Immature natural killer cell (primary cell): ENCODE measurements around the gene SORCS2. TPM values are rescaled to one million over a fixed set of nuclear protein-coding genes. Genes with fewer than 3 reads are reported as not detected.
"Not testable (repeated sequence)": the region's sequence is repeated elsewhere in the genome, so short reads cannot be mapped to it uniquely, and the experiment has no call there.

Experiments
- DNase-seq, 3 donors: peaks; one replicate each; pipeline ENCODE4 v3.0.0; 2022; ENCODE audit warnings: mixed read lengths in 1 of 3
- H3K27ac Mint-ChIP-seq, 6 donors: one replicate each; pipeline ENCODE4 v1.8.0; 2020; ENCODE audit warnings: mixed read lengths in 6 of 6, mild to moderate bottlenecking in 5 of 6, inconsistent platforms in 4 of 6, moderate library complexity in 3 of 6
- H3K27me3 Mint-ChIP-seq, 3 donors: one replicate each; pipeline ENCODE4 v1.8.0; 2020 to 2021; ENCODE audit warnings: low read depth in 3 of 3, mild to moderate bottlenecking in 3 of 3, mixed read lengths in 3 of 3, moderate library complexity in 3 of 3, inconsistent platforms in 1 of 3
- H3K36me3 Mint-ChIP-seq, 3 donors: one replicate each; pipeline ENCODE4 v1.8.0; 2020; ENCODE audit warnings: mixed read lengths in 3 of 3, inconsistent platforms in 2 of 3, mild to moderate bottlenecking in 2 of 3
- H3K4me1 Mint-ChIP-seq, 2 donors: one replicate each; pipeline ENCODE4 v1.8.0; 2020; ENCODE audit warnings: inconsistent platforms in 2 of 2, mild to moderate bottlenecking in 2 of 2, mixed read lengths in 2 of 2, moderate library complexity in 1 of 2
- H3K4me3 Mint-ChIP-seq, 5 donors: one replicate each; pipeline ENCODE4 v1.8.0; 2020; ENCODE audit warnings: mild to moderate bottlenecking in 5 of 5, mixed read lengths in 5 of 5, inconsistent platforms in 3 of 5, moderate library complexity in 3 of 5
- H3K9me3 Mint-ChIP-seq, 6 donors: one replicate each; pipeline ENCODE4 v1.8.0; 2020; ENCODE audit warnings: mild to moderate bottlenecking in 6 of 6, mixed read lengths in 6 of 6, inconsistent platforms in 4 of 6, moderate library complexity in 3 of 6
- polyA plus RNA-seq, 3 donors: library from polyadenylated mRNA; unstranded; fragments of 300-500 nt; fragmentation: Illumina TruSeq; gene quantifications; one replicate each; pipeline ENCODE4 v1.2.3, GENCODE V29; 2021

The SORCS2 gene
- polyA plus RNA-seq, 3 donors from 2014 or later, result 0.04 to 0.16 TPM; not detected in 1

GRCh38 chr4:7204656-7205387 is 12.5 kb downstream of the SORCS2 start:
- Mint-ChIP-seq H3K27ac (no peak overlapping the region), H3K36me3 (no peaks in the 10 kb centered on the region), H3K4me1 (no peaks in the 10 kb centered on the region), H3K9me3 (no peaks in the 10 kb centered on the region), H3K4me3 (no peak overlapping the region), H3K27me3 (peaks cover 0 to 10% (median 2%) of the 10 kb centered on the region in 3 donors)
- no peak for DNase-seq

GRCh38 chr4:7206385-7206784 is 14.0 kb downstream of the SORCS2 start:
- H3K4me1 Mint-ChIP-seq, result no peaks in the 10 kb centered on the region
- no peaks in the 10 kb centered on the region for H3K36me3 Mint-ChIP-seq
- peaks cover 0 to 6% (median 0%) of the 10 kb centered on the region in 3 donors for H3K27me3 Mint-ChIP-seq
- no peak overlapping the region for H3K4me3 Mint-ChIP-seq
- no peak overlapping the region for H3K27ac Mint-ChIP-seq
- DNase-seq, result no peak
- no peaks in the 10 kb centered on the region for H3K9me3 Mint-ChIP-seq

- Mint-ChIP-seq H3K27me3 (peaks cover 0 to 6% (median 0%) of the 10 kb centered on the region in 3 donors), H3K36me3 (no peaks in the 10 kb centered on the region), H3K9me3 (no peaks in the 10 kb centered on the region), H3K4me3 (no peak overlapping the region), H3K4me1 (no peaks in the 10 kb centered on the region), H3K27ac (no peak overlapping the region)
- DNase-seq, result no peak
Measured at GRCh38 chr4:7206911-7207567, 14.7 kb downstream of the SORCS2 start.

GRCh38 chr4:7207628-7208231 is 15.4 kb downstream of the SORCS2 start:
- no peak for DNase-seq
- Mint-ChIP-seq H3K4me1 (no peaks in the 10 kb centered on the region), H3K27me3 (peaks cover 0 to 4% (median 2%) of the 10 kb centered on the region in 3 donors), H3K4me3 (no peak overlapping the region), H3K9me3 (no peaks in the 10 kb centered on the region), H3K27ac (no peak overlapping the region), H3K36me3 (no peaks in the 10 kb centered on the region)

- Mint-ChIP-seq H3K4me3 (no peak overlapping the region), H3K27ac (no peak overlapping the region), H3K4me1 (no peaks in the 10 kb centered on the region), H3K27me3 (peaks cover 0 to 2% (median 0%) of the 10 kb centered on the region in 3 donors), H3K9me3 (no peaks in the 10 kb centered on the region), H3K36me3 (no peaks in the 10 kb centered on the region)
- DNase-seq, result no peak
Measured at GRCh38 chr4:7208509-7209451, 16.4 kb downstream of the SORCS2 start.

- no peak for DNase-seq
- H3K9me3 Mint-ChIP-seq, result no peaks in the 10 kb centered on the region
- H3K4me3 Mint-ChIP-seq, result no peak overlapping the region
- no peaks in the 10 kb centered on the region for H3K4me1 Mint-ChIP-seq
- no peak overlapping the region for H3K27ac Mint-ChIP-seq
- H3K27me3 Mint-ChIP-seq, result peaks cover 0 to 2% (median 0%) of the 10 kb centered on the region in 3 donors
- no peaks in the 10 kb centered on the region for H3K36me3 Mint-ChIP-seq
Measured at GRCh38 chr4:7209699-7210098, 17.4 kb downstream of the SORCS2 start.

GRCh38 chr4:7210824-7211223 is 18.5 kb downstream of the SORCS2 start:
- no peaks in the 10 kb centered on the region for H3K9me3 Mint-ChIP-seq
- no peak overlapping the region for H3K27ac Mint-ChIP-seq
- DNase-seq, result no peak
- no peaks in the 10 kb centered on the region for H3K4me1 Mint-ChIP-seq
- no peak overlapping the region for H3K4me3 Mint-ChIP-seq
- H3K27me3 Mint-ChIP-seq, result peaks cover 0 to 2% (median 0%) of the 10 kb centered on the region in 3 donors
- no peaks in the 10 kb centered on the region for H3K36me3 Mint-ChIP-seq

- Mint-ChIP-seq H3K9me3 (no peaks in the 10 kb centered on the region), H3K4me1 (no peaks in the 10 kb centered on the region), H3K4me3 (no peak overlapping the region), H3K36me3 (no peaks in the 10 kb centered on the region), H3K27ac (no peak overlapping the region), H3K27me3 (peaks cover 0 to 3% (median 0%) of the 10 kb centered on the region in 3 donors)
- DNase-seq, result no peak
Measured at GRCh38 chr4:7212101-7212674, 19.9 kb downstream of the SORCS2 start.

GRCh38 chr4:7212921-7213320 is 20.6 kb downstream of the SORCS2 start:
- no peak for DNase-seq
- Mint-ChIP-seq H3K9me3 (no peaks in the 10 kb centered on the region), H3K4me1 (no peaks in the 10 kb centered on the region), H3K36me3 (no peaks in the 10 kb centered on the region), H3K27ac (no peak overlapping the region), H3K27me3 (peaks cover 0 to 3% (median 0%) of the 10 kb centered on the region in 3 donors), H3K4me3 (no peak overlapping the region)

- Mint-ChIP-seq H3K36me3 (no peaks in the 10 kb centered on the region), H3K27me3 (peaks cover 0 to 3% (median 0%) of the 10 kb centered on the region in 3 donors), H3K4me3 (no peak overlapping the region), H3K4me1 (no peaks in the 10 kb centered on the region), H3K27ac (no peak overlapping the region), H3K9me3 (no peaks in the 10 kb centered on the region)
- no peak for DNase-seq
Measured at GRCh38 chr4:7213807-7214206, 21.5 kb downstream of the SORCS2 start.

GRCh38 chr4:7214359-7214758 is 22.0 kb downstream of the SORCS2 start:
- H3K36me3 Mint-ChIP-seq, result no peaks in the 10 kb centered on the region
- H3K27ac Mint-ChIP-seq, result no peak overlapping the region
- H3K9me3 Mint-ChIP-seq, result no peaks in the 10 kb centered on the region

GRCh38 chr4:7215187-7215586 is 22.8 kb downstream of the SORCS2 start:
- not testable (repeated sequence) for H3K27me3 Mint-ChIP-seq, H3K36me3 Mint-ChIP-seq, DNase-seq, H3K4me3 Mint-ChIP-seq, H3K27ac Mint-ChIP-seq, H3K4me1 Mint-ChIP-seq, H3K9me3 Mint-ChIP-seq

More at GRCh38 chr4:7214359-7214758, 22.0 kb downstream of the SORCS2 start:
- no peak for DNase-seq
- Mint-ChIP-seq H3K4me1 (no peaks in the 10 kb centered on the region), H3K4me3 (no peak overlapping the region), H3K27me3 (peaks cover 0 to 3% (median 0%) of the 10 kb centered on the region in 3 donors)

- DNase-seq, result no peak
- Mint-ChIP-seq H3K27ac (no peak overlapping the region), H3K36me3 (no peaks in the 10 kb centered on the region), H3K9me3 (no peaks in the 10 kb centered on the region), H3K4me1 (no peaks in the 10 kb centered on the region), H3K27me3 (peaks cover 0 to 7% (median 0%) of the 10 kb centered on the region in 3 donors), H3K4me3 (no peak overlapping the region)
Measured at GRCh38 chr4:7217039-7217438, 24.7 kb downstream of the SORCS2 start.
